ENCODE data around the gene COL1A1.

Gene COL1A1

GRCh38 chr17:50199803-50200456, 1.5 kb downstream of the COL1A1 start:
- peak; percentile 34 for DNase-seq

- DNase-seq, result no peak
These were observed 2.1 kb downstream of the COL1A1 start for GRCh38 chr17:50199211-50199802.

DNA sequence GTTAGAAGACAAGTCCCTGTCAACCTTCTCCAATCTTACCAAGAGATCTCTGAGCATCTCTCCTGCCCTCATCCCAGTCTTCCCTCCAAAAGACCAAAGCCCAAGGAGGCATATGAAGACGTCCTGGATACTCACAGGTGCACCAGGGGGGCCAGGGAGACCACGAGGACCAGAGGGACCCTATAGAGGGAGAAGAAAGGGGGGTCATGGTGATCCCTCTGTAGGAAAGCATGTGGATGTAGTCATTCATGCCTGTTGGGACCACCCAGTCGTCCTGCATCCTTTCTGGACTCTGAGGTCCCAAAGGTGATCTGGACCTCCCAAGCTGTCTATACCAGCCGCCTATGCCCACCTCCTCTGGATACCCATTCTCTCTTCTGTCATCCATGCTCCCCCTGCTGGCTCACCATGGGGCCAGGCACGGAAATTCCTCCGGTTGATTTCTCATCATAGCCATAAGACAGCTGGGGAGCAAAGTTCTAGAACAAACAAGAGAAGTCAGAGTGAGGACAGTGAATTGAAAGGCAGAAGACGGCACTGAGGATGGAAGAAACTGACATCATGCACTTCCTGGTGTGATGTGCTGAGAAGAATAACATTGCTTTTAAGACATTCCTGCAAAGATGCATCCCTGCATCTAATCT, 3.3 kb downstream of the COL1A1 start:
- DNase-seq, result peak; percentile 74

DNA sequence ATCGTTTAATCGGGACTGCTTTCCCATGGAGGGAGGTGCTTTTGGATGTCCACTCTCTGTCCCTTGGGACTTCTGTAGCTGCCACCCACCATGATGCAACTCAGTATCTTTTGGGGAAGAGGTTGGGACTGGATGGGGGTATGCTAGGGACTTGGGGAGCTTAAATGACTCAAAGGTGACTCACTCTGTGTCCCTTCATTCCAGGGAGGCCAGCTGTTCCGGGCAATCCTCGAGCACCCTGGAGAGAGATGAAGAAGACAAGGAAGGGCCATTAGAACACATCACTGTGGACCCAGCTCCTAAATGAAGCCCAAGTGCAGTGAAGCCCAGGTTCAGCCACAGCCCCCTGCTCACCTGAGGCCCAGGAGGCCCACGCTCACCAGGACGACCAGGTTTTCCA, 4.6 kb downstream of the COL1A1 start:
- DNase-seq, result no peak

DNA sequence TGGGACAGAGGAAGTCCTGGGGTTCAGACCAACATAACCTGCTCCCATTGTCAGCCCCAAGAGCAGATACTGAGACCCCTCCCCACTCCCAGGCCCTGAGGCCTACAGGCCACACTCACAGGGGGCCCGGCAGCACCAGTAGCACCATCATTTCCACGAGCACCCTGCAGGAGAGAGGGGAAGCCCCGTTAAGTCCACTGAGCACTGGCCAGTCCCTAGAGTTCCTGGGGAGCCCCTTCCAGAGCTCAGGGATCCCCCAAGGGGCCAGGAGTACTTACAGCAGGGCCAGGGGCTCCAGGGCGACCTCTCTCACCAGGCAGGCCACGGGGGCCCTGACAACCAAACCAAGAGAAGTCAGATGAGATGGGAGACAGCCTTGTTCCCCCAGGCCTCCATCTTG, 5.4 kb downstream of the COL1A1 start:
- DNase-seq, result no peak

DNA sequence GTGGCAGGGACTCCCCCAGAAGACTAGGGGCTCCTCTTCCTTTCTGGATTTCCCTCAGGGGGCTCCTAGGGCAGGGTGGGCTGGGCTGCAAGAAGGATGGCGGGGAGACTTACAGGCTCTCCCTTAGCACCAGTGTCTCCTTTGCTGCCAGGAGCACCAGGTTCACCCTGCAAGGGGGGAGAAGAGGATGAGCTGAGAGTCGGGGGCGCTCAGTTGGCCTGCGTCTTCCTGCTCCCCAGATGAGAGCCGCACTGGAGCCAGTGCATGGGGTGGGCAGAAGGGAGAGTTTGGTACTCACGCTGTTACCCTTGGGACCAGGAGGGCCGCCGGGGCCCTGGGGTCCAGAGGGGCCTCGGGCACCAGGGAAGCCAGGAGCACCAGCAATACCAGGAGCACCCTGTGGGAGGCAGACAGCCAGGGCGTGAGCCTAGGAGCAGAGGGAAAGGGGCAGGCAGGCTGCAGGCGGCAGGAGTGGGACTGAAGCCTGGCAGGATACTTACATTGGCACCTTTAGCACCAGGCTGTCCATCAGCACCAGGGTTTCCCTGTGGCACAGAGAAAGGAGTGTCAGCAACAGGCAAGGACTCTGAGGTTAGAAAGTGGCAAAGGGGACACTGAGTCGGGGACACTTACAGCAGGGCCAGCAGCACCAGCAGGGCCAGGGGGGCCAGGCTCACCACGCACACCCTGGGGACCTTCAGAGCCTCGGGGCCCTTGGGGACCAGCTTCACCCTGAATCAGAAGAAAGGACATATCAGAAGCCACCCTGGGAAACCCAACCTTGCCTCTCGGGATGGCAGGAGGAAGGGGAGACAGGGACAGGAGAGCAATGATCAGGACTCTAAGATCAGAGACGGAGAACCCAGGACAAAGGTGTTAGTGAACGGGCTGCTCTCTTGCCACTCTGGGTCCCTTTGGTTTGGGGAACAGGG, 6.2 kb downstream of the COL1A1 start:
- DNase-seq, result no peak

DNA sequence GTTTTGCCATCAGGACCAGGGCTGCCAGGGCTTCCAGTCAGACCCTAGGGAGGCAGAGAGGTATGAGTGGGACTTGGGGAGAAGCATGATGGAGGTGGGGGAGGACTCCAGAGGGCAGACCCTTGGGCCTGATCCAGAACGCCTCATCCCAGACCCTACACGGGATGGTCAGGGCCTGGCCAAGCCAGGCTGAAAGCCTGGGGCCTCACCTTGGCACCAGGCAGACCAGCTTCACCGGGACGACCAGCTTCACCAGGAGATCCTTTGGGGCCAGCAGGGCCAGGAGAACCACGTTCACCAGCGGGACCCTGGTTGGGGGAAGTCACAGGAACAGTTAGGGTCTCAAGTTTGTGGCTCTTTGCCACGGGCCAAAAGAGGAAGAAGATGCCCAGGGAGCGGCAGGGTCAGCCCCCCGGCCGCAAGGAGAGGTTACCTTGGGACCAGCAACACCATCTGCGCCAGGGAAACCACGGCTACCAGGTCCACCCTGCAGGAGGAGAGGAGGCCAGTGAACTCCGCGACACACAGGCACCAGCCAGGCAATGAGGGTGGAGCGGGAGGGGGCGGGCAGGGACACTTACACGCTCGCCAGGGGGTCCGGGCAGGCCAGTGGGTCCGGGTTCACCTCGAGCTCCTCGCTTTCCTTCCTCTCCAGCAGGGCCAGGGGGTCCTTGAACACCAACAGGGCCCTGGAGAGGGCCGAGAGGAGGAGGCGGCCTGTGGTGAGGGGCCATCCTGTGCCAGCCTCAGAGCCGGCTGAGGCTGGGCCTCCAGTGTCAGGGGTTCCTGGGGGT, 7.1 kb downstream of the COL1A1 start:
- no peak for DNase-seq

GRCh38 chr17:50192618-50193291, 8.7 kb downstream of the COL1A1 start:
- DNase-seq, result no peak

GRCh38 chr17:50192144-50192617, 9.2 kb downstream of the COL1A1 start:
- DNase-seq, result no peak

- no peak for DNase-seq
These were observed 9.9 kb downstream of the COL1A1 start for GRCh38 chr17:50191359-50192143.

- no peak for DNase-seq
These were observed 10.7 kb downstream of the COL1A1 start for GRCh38 chr17:50190603-50191358.

DNA sequence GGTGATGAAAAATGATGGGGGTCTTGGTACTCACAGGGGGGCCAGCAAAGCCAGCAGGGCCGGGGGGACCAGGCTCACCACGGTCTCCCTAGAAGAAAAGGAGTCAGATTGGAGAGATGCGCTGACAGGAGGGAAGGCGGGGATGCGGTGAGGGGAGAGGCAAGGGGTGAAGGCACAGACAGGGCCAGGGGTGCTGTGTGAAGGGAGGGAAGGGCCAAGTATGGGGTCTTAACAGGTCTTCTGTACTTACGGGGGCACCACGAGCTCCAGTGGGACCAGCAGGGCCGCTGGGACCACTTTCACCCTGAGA, 11.2 kb downstream of the COL1A1 start:
- no peak for DNase-seq

DNA sequence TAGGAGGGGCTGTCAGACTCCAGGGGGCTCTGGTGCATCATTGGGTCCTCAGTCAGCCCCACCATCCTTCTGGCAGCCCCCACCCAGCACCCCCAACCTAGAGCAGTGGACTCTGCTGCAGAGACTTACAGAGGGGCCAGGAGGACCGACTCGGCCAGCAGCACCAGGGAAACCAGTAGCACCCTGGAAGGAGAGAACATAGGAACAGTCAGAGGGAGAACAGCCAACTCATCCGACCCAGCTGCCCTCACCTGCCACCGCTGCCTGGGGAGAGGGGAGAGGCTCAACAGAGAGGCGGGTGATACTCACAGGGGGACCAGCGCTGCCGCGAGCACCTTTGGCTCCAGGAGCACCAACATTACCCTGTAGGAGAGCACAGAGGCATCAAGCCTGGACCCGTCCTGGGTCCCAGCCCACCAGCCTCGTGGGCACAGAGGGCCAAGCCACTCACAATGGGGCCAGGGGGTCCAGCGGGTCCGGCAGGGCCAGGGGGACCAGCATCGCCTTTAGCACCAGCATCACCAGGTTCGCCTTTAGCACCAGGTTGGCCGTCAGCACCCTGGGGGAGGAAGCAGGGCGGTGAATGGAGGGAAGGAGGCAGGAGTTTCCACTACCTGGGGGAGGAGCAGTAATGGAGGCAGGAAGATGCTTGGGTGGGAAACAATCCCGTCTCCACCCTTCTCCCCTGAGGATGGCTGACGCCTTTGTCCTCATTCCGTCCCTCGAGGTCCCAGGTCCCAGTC, 11.7 kb downstream of the COL1A1 start:
- no peak for DNase-seq

- DNase-seq, result no peak
These were observed 12.4 kb downstream of the COL1A1 start for GRCh38 chr17:50188921-50189549.

GRCh38 chr17:50188531-50188920, 12.9 kb downstream of the COL1A1 start:
- DNase-seq, result no peak

DNA sequence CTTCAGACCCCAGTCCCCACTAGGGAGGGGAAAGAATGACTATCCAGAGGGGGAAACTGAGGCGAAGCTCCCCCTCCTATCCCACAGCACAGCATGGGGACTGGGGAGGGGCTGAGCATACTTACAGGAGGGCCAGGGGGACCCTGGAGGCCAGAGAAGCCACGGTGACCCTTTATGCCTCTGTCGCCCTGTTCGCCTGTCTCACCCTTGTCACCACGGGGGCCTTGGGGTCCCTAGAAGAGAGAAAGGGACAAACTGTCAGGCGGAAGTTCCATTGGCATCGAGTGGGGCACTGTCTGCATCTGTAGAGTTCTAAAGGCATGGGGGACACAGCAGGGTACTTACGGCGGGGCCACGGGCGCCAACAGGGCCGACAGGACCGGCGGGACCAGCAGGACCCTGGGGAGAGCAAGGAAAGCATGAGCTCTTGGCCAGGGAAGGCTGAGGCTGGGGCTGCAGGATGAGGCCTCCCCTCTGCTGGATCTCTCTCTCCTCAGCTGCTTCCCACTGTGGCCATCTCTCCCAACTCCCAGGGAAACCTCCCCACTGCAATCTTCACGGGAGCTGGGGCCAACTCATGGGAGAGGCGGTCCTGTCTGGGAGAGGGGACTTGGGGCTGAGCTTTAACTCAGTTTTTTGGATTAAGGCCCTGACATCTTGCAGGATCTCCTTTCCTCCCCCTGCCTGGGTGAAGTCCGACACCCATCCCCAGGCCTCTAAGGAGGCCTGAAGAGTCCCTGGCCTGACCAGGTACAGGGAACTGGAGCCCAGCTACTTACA, 13.5 kb downstream of the COL1A1 start:
- no peak for DNase-seq

GRCh38 chr17:50187394-50187725, 14.1 kb downstream of the COL1A1 start:
- DNase-seq, result no peak

- no peak for DNase-seq
These were observed 14.6 kb downstream of the COL1A1 start for GRCh38 chr17:50186661-50187393.

Data from suppressor macrophage treated with lipopolysaccharide for 4 hours (primary cell).